ENCODE results near the gene INPP1.

DNA sequence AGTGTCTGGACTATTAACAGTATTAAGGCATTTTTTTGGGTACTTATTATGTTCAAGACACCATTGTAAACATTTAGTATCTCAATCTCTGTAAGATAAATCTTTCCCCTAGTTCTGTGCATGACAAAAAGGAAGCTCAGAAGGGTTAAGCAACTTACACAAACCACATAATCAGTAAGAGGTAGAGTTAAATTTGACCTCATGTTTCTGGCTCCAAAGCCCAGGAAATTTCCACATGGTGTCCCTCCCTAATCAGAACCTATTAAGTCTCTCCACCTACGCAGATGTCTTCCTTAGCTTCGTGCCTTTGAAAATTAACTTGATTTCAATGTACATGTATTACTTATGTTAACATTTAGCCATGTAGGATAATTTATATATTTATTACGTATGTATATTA lies 66.8 kb downstream of the INPP1 start:
- TF ChIP-seq, protein P1, sequence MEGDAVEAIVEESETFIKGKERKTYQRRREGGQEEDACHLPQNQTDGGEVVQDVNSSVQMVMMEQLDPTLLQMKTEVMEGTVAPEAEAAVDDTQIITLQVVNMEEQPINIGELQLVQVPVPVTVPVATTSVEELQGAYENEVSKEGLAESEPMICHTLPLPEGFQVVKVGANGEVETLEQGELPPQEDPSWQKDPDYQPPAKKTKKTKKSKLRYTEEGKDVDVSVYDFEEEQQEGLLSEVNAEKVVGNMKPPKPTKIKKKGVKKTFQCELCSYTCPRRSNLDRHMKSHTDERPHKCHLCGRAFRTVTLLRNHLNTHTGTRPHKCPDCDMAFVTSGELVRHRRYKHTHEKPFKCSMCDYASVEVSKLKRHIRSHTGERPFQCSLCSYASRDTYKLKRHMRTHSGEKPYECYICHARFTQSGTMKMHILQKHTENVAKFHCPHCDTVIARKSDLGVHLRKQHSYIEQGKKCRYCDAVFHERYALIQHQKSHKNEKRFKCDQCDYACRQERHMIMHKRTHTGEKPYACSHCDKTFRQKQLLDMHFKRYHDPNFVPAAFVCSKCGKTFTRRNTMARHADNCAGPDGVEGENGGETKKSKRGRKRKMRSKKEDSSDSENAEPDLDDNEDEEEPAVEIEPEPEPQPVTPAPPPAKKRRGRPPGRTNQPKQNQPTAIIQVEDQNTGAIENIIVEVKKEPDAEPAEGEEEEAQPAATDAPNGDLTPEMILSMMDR (conservative IDR thresholded peaks at IDR 0.05; ENCODE audit: low read depth, low read length) = no peak
- TF ChIP-seq EZH2 (IDR thresholded peaks at IDR 0.05; ENCODE audit: low read length, unreplicated experiment) = no peak

Measured in PC-3 (cell line).